OCI-LY1 (cell line): ENCODE results near the gene ZC3H18.

Source experiments
- H2AFZ ChIP-seq: fragments of 200-600 bp; sonication (generic), shearing (Covaris generic); 2 replicates; pipeline ENCODE4 v1.6.0; 2014; ENCODE audit warnings: antibody characterized with exemption, mild to moderate bottlenecking, low read length
- H3F3A ChIP-seq: fragments of 200-600 bp; sonication (generic), shearing (Covaris generic); 2 replicates; pipeline ENCODE4 v1.6.0; 2014; ENCODE audit warnings: mild to moderate bottlenecking, antibody characterized with exemption, low read length, moderate library complexity; ENCODE audit not compliant: insufficient read depth
- H3K27ac ChIP-seq: fragments of 200-600 bp; sonication (generic); 2 replicates; pipeline ENCODE4 v1.5.1; 2014; ENCODE audit warnings: low read length, mixed run types, mild to moderate bottlenecking, low read depth; ENCODE audit not compliant: poor library complexity, severe bottlenecking
- H3K27me3 ChIP-seq: fragments of 200-600 bp; sonication (generic); 2 replicates; pipeline ENCODE4 v1.6.0; 2014; ENCODE audit warnings: antibody characterized with exemption, mild to moderate bottlenecking, low read length, moderate library complexity; ENCODE audit not compliant: insufficient read depth
- H3K36me3 ChIP-seq: fragments of 200-600 bp; sonication (generic); 2 replicates; pipeline ENCODE4 v1.6.1; 2014; ENCODE audit warnings: mild to moderate bottlenecking, antibody characterized with exemption, low read length, moderate library complexity, mixed read lengths; ENCODE audit not compliant: insufficient read depth
- H3K4me1 ChIP-seq: fragments of 200-600 bp; sonication (generic); 2 replicates; pipeline ENCODE4 v1.5.1; 2014; ENCODE audit warnings: mild to moderate bottlenecking, low read length, moderate library complexity; ENCODE audit not compliant: insufficient read depth, severe bottlenecking
- H3K4me2 ChIP-seq: fragments of 200-600 bp; sonication (generic), shearing (Covaris generic); 2 replicates; pipeline ENCODE4 v1.6.1; 2014; ENCODE audit warnings: low read length
- H3K4me3 ChIP-seq: fragments of 200-600 bp; sonication (generic); 2 replicates; pipeline ENCODE4 v1.5.1; 2014; ENCODE audit warnings: low read length, low read depth, mild to moderate bottlenecking, mixed read lengths; ENCODE audit not compliant: poor library complexity, severe bottlenecking
- H3K79me2 ChIP-seq: fragments of 200-600 bp; shearing (Covaris generic); 2 replicates; pipeline ENCODE4 v1.6.1; 2016; ENCODE audit warnings: mixed run types, low read length, mixed read lengths; ENCODE audit not compliant: insufficient read depth
- H3K9ac ChIP-seq: fragments of 200-600 bp; sonication (generic), shearing (Covaris generic); 2 replicates; pipeline ENCODE4 v1.6.1; 2014; ENCODE audit warnings: mild to moderate bottlenecking, low read length, mixed read lengths
- H3K9me2 ChIP-seq: fragments of 200-600 bp; sonication (generic), shearing (Covaris generic); 2 replicates; pipeline ENCODE4 v1.6.1; 2014; ENCODE audit warnings: low read depth, mild to moderate bottlenecking, low read length, mixed read lengths
- H3K9me3 ChIP-seq: fragments of 200-600 bp; shearing (Covaris generic); 2 replicates; pipeline ENCODE4 v1.6.1; 2014; ENCODE audit warnings: low read length, mixed read lengths
- H4K20me1 ChIP-seq: fragments of 200-600 bp; sonication (generic), shearing (Covaris generic); 2 replicates; pipeline ENCODE4 v1.6.0; 2016; ENCODE audit warnings: mild to moderate bottlenecking, low read length; ENCODE audit not compliant: insufficient read depth
- CTCF ChIP-seq: fragments of 200-600 bp; sonication (generic), shearing (Covaris generic); IDR thresholded peaks from 2 replicates; pipeline ENCODE4 v1.5.1; 2017; ENCODE audit warnings: mild to moderate bottlenecking, antibody characterized with exemption, low read length, moderate library complexity, mixed read lengths
- EZH2 ChIP-seq: fragments of 200-600 bp; sonication (generic), shearing (Covaris generic); IDR thresholded peaks from 2 replicates; pipeline ENCODE4 v1.8.0; 2017; ENCODE audit warnings: borderline replicate concordance, mixed run types, mild to moderate bottlenecking, antibody characterized with exemption, low read length, moderate library complexity, mixed read lengths

ZC3H18 gene

GRCh38 chr16:88569985-88570690, at the start of gene ZC3H18:
TSS of gene ZC3H18 (plus strand) at chr16:88570403. CDS start at chr16:88577124, 6,721 bp downstream.
- peaks cover 36% of the 10 kb centered on the region for H3K79me2 ChIP-seq
- H3K4me1 ChIP-seq = peaks cover 25% of the 10 kb centered on the region
- no peak within 1 kb of the TSS for H2AFZ ChIP-seq
- peak within 1 kb of the TSS; percentile 97 for H3K9ac ChIP-seq
- H3K4me2 ChIP-seq = peak within 1 kb of the TSS; percentile 97
- no peaks in the 10 kb centered on the region for H3F3A ChIP-seq
- H3K36me3 ChIP-seq = peaks cover 30% of the 10 kb centered on the region
- no peaks in the 10 kb centered on the region for H3K9me2 ChIP-seq
- H3K27ac ChIP-seq = no peak within 1 kb of the TSS
- H3K27me3 ChIP-seq = no peaks in the 10 kb centered on the region
- H3K4me3 ChIP-seq = peak within 1 kb of the TSS; percentile 68
- 0 out of 2 replicates have a peak, but pooled peaks cover 3% of the 10 kb centered on the region for H4K20me1 ChIP-seq
- TF ChIP-seq EZH2 = no peak
- H3K9me3 ChIP-seq = no peaks in the 10 kb centered on the region

GRCh38 chr16:88521674-88522073, 48.5 kb upstream of the ZC3H18 start:
- no peaks in the 10 kb centered on the region for H3K36me3 ChIP-seq
- no peaks in the 10 kb centered on the region for H3K27me3 ChIP-seq
- TF ChIP-seq EZH2 (no peak), CTCF (no peak)
- H3F3A ChIP-seq = no peaks in the 10 kb centered on the region
- no peak overlapping the region for H3K9ac ChIP-seq
- no peaks in the 10 kb centered on the region for H3K9me2 ChIP-seq
- no peak overlapping the region for H3K4me3 ChIP-seq
- no peak overlapping the region for H3K4me2 ChIP-seq
- no peaks in the 10 kb centered on the region for H3K9me3 ChIP-seq
- no peaks in the 10 kb centered on the region for H4K20me1 ChIP-seq
- H3K27ac ChIP-seq = no peak overlapping the region
- no peaks in the 10 kb centered on the region for H3K79me2 ChIP-seq
- H3K4me1 ChIP-seq = no peaks in the 10 kb centered on the region
- no peak overlapping the region for H2AFZ ChIP-seq

GRCh38 chr16:88522276-88522949, 47.8 kb upstream of the ZC3H18 start:
- H2AFZ ChIP-seq = no peak overlapping the region
- no peak overlapping the region for H3K27ac ChIP-seq
- no peaks in the 10 kb centered on the region for H3K4me1 ChIP-seq
- H3K79me2 ChIP-seq = no peaks in the 10 kb centered on the region
- no peaks in the 10 kb centered on the region for H3K27me3 ChIP-seq
- no peaks in the 10 kb centered on the region for H3K9me3 ChIP-seq
- no peaks in the 10 kb centered on the region for H4K20me1 ChIP-seq
- H3K4me3 ChIP-seq = no peak overlapping the region
- no peaks in the 10 kb centered on the region for H3F3A ChIP-seq
- no peak overlapping the region for H3K9ac ChIP-seq
- TF ChIP-seq EZH2 = no peak
- TF ChIP-seq CTCF = no peak
- H3K36me3 ChIP-seq = no peaks in the 10 kb centered on the region
- no peak overlapping the region for H3K4me2 ChIP-seq
- H3K9me2 ChIP-seq = no peaks in the 10 kb centered on the region
